Stimulated activated naive B cell treated with anti-CD40 and anti-IgM and Interleukin-4, amounts not matched to agents 10 μg/mL and 1 μg/mL and 100 μg/mL, for 72 hours (primary cell): ENCODE data around the gene KRT12.

Experiments
- ATAC-seq, 2 donors: fragments of 150-1000 bp; cut with Tn5 transposase; replicated peaks; 2 replicates each; pipeline ENCODE4 v1.10.0; 2021; ENCODE audit warnings: moderate library complexity in 1 of 2
- DNase-seq: peaks from one replicate; pipeline ENCODE4 v3.0.0; 2021
- H3K27ac Mint-ChIP-seq: one replicate; pipeline ENCODE4 v1.8.0; 2022; ENCODE audit warnings: mild to moderate bottlenecking, mixed read lengths
- H3K27me3 Mint-ChIP-seq, 2 donors: one replicate each; pipeline ENCODE4 v1.8.0; 2022; ENCODE audit warnings: mixed read lengths in 2 of 2
- H3K36me3 Mint-ChIP-seq, 2 donors: one replicate each; pipeline ENCODE4 v1.8.0; 2022; ENCODE audit warnings: mixed read lengths in 2 of 2, mild to moderate bottlenecking in 1 of 2
- H3K4me1 Mint-ChIP-seq, 2 donors: one replicate each; pipeline ENCODE4 v1.8.0; 2022; ENCODE audit warnings: mixed read lengths in 2 of 2, mild to moderate bottlenecking in 1 of 2
- H3K4me3 Mint-ChIP-seq, 2 donors: one replicate each; pipeline ENCODE4 v1.8.0; 2022; ENCODE audit warnings: mild to moderate bottlenecking in 2 of 2, mixed read lengths in 2 of 2, moderate library complexity in 1 of 2
- H3K9me3 Mint-ChIP-seq, 2 donors: one replicate each; pipeline ENCODE4 v1.8.0; 2022; ENCODE audit warnings: mixed read lengths in 2 of 2, mild to moderate bottlenecking in 1 of 2

The KRT12 gene

GRCh38 chr17:40843242-40843641, 23.8 kb downstream of the KRT12 start:
- DNase-seq, result no peak
- Mint-ChIP-seq H3K27ac (no peak overlapping the region), H3K27me3 (peaks cover 40 to 47% of the 10 kb centered on the region in 2 donors), H3K9me3 (no peaks in the 10 kb centered on the region), H3K4me3 (no peak overlapping the region), H3K36me3 (peaks cover 0 to 7% of the 10 kb centered on the region in 2 donors), H3K4me1 (no peaks in the 10 kb centered on the region)
- ATAC-seq, result peak in 1 of 2 donors; percentile 69

- H3K27ac Mint-ChIP-seq, result no peak overlapping the region
- H3K4me3 Mint-ChIP-seq, result no peak overlapping the region
- H3K27me3 Mint-ChIP-seq, result peaks cover 40 to 47% of the 10 kb centered on the region in 2 donors
- ATAC-seq (no peak), DNase-seq (no peak)
- H3K9me3 Mint-ChIP-seq, result no peaks in the 10 kb centered on the region
- H3K4me1 Mint-ChIP-seq, result no peaks in the 10 kb centered on the region
- H3K36me3 Mint-ChIP-seq, result peaks cover 0 to 8% of the 10 kb centered on the region in 2 donors
Observed at GRCh38 chr17:40841246-40841645, 25.8 kb downstream of the KRT12 start.

GRCh38 chr17:40839194-40839593, 27.8 kb downstream of the KRT12 start:
- ATAC-seq, result no peak
- peaks cover 11 to 21% of the 10 kb centered on the region in 2 donors for H3K36me3 Mint-ChIP-seq

DNA sequence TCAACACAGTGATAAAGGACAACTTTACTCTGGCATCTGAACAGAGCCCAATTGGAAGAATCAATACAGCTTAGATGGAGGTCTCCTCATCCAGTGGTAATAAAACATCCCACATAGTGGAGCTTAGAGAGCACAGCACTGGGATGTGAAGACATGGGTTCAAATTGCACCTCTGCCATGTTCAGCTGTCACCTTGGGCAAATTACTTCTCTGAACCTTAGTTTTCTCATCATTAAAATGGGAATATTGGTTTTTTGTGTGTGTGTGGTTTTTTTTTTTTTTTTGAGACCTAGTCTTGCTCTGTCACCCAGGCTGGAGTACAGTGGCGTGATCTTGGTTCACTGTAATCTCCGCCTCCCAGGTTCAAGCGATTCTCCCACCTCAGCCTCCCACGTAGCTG, 31.0 kb downstream of the KRT12 start:
- ATAC-seq (no peak), DNase-seq (no peak)
- no peak overlapping the region for H3K27ac Mint-ChIP-seq
- H3K4me3 Mint-ChIP-seq, result no peak overlapping the region
- no peaks in the 10 kb centered on the region for H3K4me1 Mint-ChIP-seq
- no peaks in the 10 kb centered on the region for H3K9me3 Mint-ChIP-seq
- peaks cover 5 to 7% of the 10 kb centered on the region in 2 donors for H3K27me3 Mint-ChIP-seq
- H3K36me3 Mint-ChIP-seq, result peaks cover 11 to 22% of the 10 kb centered on the region in 2 donors

More at GRCh38 chr17:40839194-40839593, 27.8 kb downstream of the KRT12 start:
- H3K4me3 Mint-ChIP-seq, result no peak overlapping the region
- DNase-seq, result no peak
- no peaks in the 10 kb centered on the region for H3K9me3 Mint-ChIP-seq
- no peak overlapping the region for H3K27ac Mint-ChIP-seq
- peaks cover 21 to 27% of the 10 kb centered on the region in 2 donors for H3K27me3 Mint-ChIP-seq
- H3K4me1 Mint-ChIP-seq, result no peaks in the 10 kb centered on the region

GRCh38 chr17:40833882-40834281, 33.1 kb downstream of the KRT12 start:
- H3K4me1 Mint-ChIP-seq, result no peaks in the 10 kb centered on the region
- no peak overlapping the region for H3K4me3 Mint-ChIP-seq
- no peak for DNase-seq
- H3K36me3 Mint-ChIP-seq, result peaks cover 13 to 26% of the 10 kb centered on the region in 2 donors
- H3K27ac Mint-ChIP-seq, result no peak overlapping the region
- peaks cover 0 to 4% of the 10 kb centered on the region in 2 donors for H3K9me3 Mint-ChIP-seq
- no peaks in the 10 kb centered on the region for H3K27me3 Mint-ChIP-seq
- no peak for ATAC-seq

- ATAC-seq, result no peak
- H3K27ac Mint-ChIP-seq, result no peak overlapping the region
- peaks cover 13 to 32% of the 10 kb centered on the region in 2 donors for H3K36me3 Mint-ChIP-seq
- H3K4me1 Mint-ChIP-seq, result no peaks in the 10 kb centered on the region
- no peak for DNase-seq
- no peak overlapping the region for H3K4me3 Mint-ChIP-seq
- H3K9me3 Mint-ChIP-seq, result peaks cover 0 to 4% of the 10 kb centered on the region in 2 donors
- no peaks in the 10 kb centered on the region for H3K27me3 Mint-ChIP-seq
Observed at GRCh38 chr17:40832840-40833239, 34.2 kb downstream of the KRT12 start.

DNA sequence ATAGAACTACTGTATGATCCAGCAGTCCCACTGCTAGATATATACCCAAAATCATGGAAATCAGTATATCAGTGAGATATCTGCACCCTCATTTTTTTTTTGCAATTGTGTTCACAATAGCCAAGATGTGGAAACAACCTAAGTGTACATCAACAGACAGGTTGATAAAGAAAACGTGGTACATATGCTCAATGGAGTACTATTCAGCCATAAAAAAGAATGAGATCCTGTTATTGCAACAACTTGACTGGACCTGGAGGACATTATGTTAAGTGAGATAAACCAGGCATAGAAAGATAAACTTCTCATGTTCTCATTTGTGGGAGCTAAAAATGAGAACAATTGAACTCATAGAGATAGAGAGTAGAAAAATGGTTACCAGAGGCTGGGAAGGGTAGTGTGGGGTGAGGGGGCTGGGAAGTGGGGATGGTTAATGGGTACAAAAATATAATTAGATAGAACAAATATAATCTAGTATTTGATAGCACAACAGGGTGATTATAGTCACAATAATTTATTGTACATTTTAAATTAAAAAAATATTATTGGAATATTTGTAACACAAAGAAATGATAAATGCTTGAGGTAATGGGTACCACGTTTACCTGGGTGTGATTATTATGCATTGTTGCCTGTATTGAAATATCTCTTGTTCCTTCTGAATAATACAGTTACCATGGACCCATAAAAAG, 36.8 kb downstream of the KRT12 start:
- ATAC-seq, result no peak
- Mint-ChIP-seq H3K4me3 (no peak overlapping the region), H3K36me3 (peaks cover 20 to 45% of the 10 kb centered on the region in 2 donors), H3K27me3 (peaks cover 13% of the 10 kb centered on the region in 2 donors), H3K9me3 (peaks cover 0 to 4% of the 10 kb centered on the region in 2 donors), H3K27ac (no peak overlapping the region), H3K4me1 (no peaks in the 10 kb centered on the region)
- no peak for DNase-seq

- peaks cover 0 to 4% of the 10 kb centered on the region in 2 donors for H3K9me3 Mint-ChIP-seq
- DNase-seq (no peak), ATAC-seq (no peak)
- H3K27me3 Mint-ChIP-seq, result peaks cover 13% of the 10 kb centered on the region in 2 donors
- no peak overlapping the region for H3K4me3 Mint-ChIP-seq
- peaks cover 17 to 40% of the 10 kb centered on the region in 2 donors for H3K36me3 Mint-ChIP-seq
- no peak overlapping the region for H3K27ac Mint-ChIP-seq
- H3K4me1 Mint-ChIP-seq, result peaks cover 0 to 10% of the 10 kb centered on the region in 2 donors
Observed at GRCh38 chr17:40828454-40829044, 38.5 kb downstream of the KRT12 start.

DNA sequence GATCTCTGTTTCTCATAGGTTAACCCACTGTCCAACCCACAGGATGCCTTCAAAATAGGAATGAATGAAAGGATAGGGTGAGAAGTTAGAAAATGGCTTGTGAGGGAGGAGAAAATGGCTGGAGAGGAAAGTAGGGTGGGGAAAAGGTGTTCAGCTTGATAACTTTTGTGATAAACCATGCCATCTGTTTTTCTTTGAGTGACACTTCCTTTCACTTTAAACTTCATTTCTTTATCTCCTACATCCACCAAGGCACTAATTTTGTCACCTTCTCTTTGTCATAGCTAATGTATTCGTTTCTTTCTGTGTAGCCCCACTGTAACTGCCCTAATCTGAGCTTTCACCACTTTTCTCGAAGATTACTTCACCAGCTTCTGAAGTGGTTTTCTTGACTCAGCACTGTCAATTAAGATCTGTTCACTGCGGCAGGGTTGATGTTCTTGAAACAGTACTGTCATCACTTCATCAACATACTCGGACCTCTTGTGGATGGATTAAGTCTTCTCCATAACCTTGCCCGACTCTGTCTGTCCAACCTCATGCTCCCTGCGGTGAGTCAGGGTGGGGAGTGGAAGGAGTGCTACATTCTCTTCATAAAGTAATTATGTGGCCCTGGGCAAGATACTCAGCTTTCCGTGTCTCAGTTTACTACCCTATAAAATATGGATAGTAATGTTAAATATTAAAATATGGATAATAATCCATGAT, 39.1 kb downstream of the KRT12 start:
- Mint-ChIP-seq H3K27ac (no peak overlapping the region), H3K27me3 (peaks cover 13% of the 10 kb centered on the region in 2 donors), H3K4me3 (no peak overlapping the region), H3K4me1 (peaks cover 0 to 10% of the 10 kb centered on the region in 2 donors), H3K9me3 (peaks cover 0 to 4% of the 10 kb centered on the region in 2 donors), H3K36me3 (peaks cover 17 to 37% of the 10 kb centered on the region in 2 donors)
- DNase-seq (no peak), ATAC-seq (no peak)

DNA sequence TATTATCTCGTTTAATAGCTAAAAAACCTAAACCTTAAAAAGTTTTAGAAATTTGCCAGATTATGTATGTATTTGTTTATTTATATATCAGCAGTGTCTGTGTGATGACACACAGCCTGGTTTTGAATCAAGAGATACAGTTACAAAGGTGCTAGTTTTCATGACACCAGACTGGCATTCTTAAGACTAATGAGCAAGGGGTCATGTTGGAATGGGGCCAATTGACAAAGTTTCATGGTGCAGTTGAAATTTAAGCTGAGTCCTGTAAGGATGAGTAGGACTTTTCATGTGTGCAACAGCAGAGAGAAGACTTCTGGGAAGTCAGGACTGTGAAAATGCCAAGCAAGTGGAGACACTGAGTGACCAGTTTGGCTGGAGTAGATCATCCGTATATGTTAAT, 41.4 kb downstream of the KRT12 start:
- no peak overlapping the region for H3K27ac Mint-ChIP-seq
- H3K4me3 Mint-ChIP-seq, result no peak overlapping the region
- no peak for ATAC-seq
- peaks cover 0 to 10% of the 10 kb centered on the region in 2 donors for H3K4me1 Mint-ChIP-seq
- peaks cover 22 to 44% of the 10 kb centered on the region in 2 donors for H3K36me3 Mint-ChIP-seq
- peaks cover 0 to 4% of the 10 kb centered on the region in 2 donors for H3K9me3 Mint-ChIP-seq
- peaks cover 13 to 19% of the 10 kb centered on the region in 2 donors for H3K27me3 Mint-ChIP-seq
- DNase-seq, result no peak

GRCh38 chr17:40824015-40824832, 42.8 kb downstream of the KRT12 start:
- Mint-ChIP-seq H3K27ac (no peak overlapping the region), H3K27me3 (peaks cover 13 to 19% of the 10 kb centered on the region in 2 donors), H3K4me3 (no peak overlapping the region), H3K4me1 (peaks cover 6 to 16% of the 10 kb centered on the region in 2 donors), H3K36me3 (peaks cover 21 to 45% of the 10 kb centered on the region in 2 donors), H3K9me3 (no peaks in the 10 kb centered on the region)
- ATAC-seq, result no peak
- DNase-seq, result no peak

GRCh38 chr17:40822132-40822812, 44.8 kb downstream of the KRT12 start, which contains the start of gene KRT10:
Gene KRT10, minus strand, starts transcription at chr17:40822614. Its CDS starts 29 bp downstream, at chr17:40822585.
- Mint-ChIP-seq H3K27ac (no peak within 1 kb of the TSS), H3K9me3 (peaks cover 0 to 3% of the 10 kb centered on the region in 2 donors), H3K36me3 (peaks cover 21 to 35% of the 10 kb centered on the region in 2 donors), H3K27me3 (peaks cover 13 to 19% of the 10 kb centered on the region in 2 donors), H3K4me3 (no peak within 1 kb of the TSS), H3K4me1 (peaks cover 10 to 20% of the 10 kb centered on the region in 2 donors)
- DNase-seq (no peak), ATAC-seq (no peak)

DNA sequence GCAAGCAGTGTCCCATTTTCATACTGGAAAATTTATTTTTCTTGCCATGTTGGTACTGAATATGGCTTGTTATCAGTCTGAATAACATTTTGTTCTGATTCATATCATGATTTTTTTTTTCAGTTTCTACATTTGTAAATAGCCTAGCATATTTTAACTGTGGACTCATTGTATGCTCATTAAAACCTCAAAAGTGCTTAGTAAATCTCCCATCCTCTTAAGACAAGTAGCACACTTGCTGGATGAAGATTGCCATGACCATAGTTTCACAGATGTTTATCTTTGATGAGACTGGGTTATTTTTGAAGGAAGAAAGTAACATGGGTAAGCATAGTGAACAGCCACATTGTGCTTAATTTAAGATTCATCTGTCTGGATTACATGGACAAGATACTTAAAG, 45.5 kb downstream of the KRT12 start:
- Mint-ChIP-seq H3K4me1 (peaks cover 12 to 24% of the 10 kb centered on the region in 2 donors), H3K9me3 (peaks cover 0 to 3% of the 10 kb centered on the region in 2 donors), H3K4me3 (no peak overlapping the region), H3K36me3 (peaks cover 23 to 39% of the 10 kb centered on the region in 2 donors), H3K27me3 (peaks cover 10 to 17% of the 10 kb centered on the region in 2 donors), H3K27ac (no peak overlapping the region)
- DNase-seq (no peak), ATAC-seq (no peak)
